GM10266 (cell line): ENCODE results near the gene COG1.

Experiments
- DNase-seq: peaks from one replicate; pipeline ENCODE4 v3.0.0; 2012; ENCODE audit errors: extremely low spot score
- CTCF ChIP-seq: IDR thresholded peaks from 2 replicates; pipeline ENCODE4 v1.5.1; 2012; ENCODE audit warnings: mild to moderate bottlenecking, low read depth; ENCODE audit not compliant: control insufficient read depth, insufficient read depth; ENCODE audit errors: missing control alignments

Gene COG1

GRCh38 chr17:73165616-73166404 lies 27.0 kb upstream of the COG1 start:
- no peak for TF ChIP-seq CTCF
- peak; percentile 34 for DNase-seq

- peak; percentile 57 for DNase-seq
- TF ChIP-seq CTCF = no peak
Observed at GRCh38 chr17:73166731-73167581, 25.9 kb upstream of the COG1 start.

- no peak for DNase-seq
- no peak for TF ChIP-seq CTCF
Observed at GRCh38 chr17:73168667-73169066, 24.2 kb upstream of the COG1 start.

GRCh38 chr17:73170324-73170723 lies 22.5 kb upstream of the COG1 start:
- TF ChIP-seq CTCF = no peak
- DNase-seq = no peak

- TF ChIP-seq CTCF = no peak
- no peak for DNase-seq
Observed at GRCh38 chr17:73172252-73172651, 20.6 kb upstream of the COG1 start.

- no peak for DNase-seq
- no peak for TF ChIP-seq CTCF
Observed at GRCh38 chr17:73174126-73174525, 18.7 kb upstream of the COG1 start.
